ENCODE data around the gene AAMDC.

Gene AAMDC

GRCh38 chr11:77820565-77821348, at the start of gene AAMDC, which contains the start of gene RSF1:
TSS of gene AAMDC (plus strand) at chr11:77821144. CDS start at chr11:77842497, 21,353 bp downstream.
TSS of gene RSF1 (minus strand) at chr11:77820722. CDS start at chr11:77820714, 8 bp downstream.
- DNase-seq (ENCODE audit: low spot score), result peak; percentile 99

- DNase-seq (ENCODE audit: low spot score), result no peak
Measured at GRCh38 chr11:77775936-77776335, 45.0 kb upstream of the AAMDC start.

GRCh38 chr11:77776455-77776854, 44.5 kb upstream of the AAMDC start:
- no peak for DNase-seq (ENCODE audit: low spot score)

DNA sequence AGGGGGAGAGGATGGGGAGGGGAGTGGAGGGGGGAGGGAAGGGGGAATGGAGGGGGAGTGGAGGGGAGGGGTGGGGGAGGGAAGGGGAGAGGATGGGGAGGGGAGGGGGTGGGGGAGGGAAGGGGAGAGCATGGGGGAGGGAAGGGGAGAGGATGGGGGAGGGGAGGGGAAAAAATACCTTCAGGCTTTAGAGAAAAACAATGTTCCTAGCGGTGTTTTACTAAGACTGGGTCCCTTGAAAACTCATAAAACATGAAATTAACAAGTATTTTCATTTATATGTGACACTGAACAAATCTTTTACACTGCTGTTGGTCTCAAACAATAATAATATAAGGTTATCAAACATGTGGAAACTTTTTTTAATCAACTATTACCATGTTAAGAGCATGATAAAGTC, 42.8 kb upstream of the AAMDC start:
- no peak for DNase-seq (ENCODE audit: low spot score)

GRCh38 chr11:77778549-77778948, 42.4 kb upstream of the AAMDC start:
- DNase-seq (ENCODE audit: low spot score), result no peak

DNA sequence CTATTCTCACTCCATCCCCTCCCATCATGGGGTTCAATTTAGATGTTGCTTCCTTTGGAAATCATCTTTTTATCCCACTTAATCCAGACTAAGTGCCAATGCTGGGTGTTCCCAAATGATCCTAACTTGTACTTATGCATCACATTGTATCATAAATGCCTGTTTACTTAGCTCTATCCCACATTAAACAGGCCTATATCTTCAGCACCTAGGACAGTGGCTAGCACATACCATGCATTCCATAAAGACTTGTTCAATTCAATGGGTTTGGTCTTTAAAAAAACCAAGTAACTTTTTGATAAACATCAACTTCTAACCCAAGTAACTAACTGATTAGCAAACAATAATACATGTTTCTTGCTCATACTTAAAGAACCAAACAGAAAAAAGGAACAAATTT, 41.0 kb upstream of the AAMDC start:
- DNase-seq (ENCODE audit: low spot score), result no peak

DNA sequence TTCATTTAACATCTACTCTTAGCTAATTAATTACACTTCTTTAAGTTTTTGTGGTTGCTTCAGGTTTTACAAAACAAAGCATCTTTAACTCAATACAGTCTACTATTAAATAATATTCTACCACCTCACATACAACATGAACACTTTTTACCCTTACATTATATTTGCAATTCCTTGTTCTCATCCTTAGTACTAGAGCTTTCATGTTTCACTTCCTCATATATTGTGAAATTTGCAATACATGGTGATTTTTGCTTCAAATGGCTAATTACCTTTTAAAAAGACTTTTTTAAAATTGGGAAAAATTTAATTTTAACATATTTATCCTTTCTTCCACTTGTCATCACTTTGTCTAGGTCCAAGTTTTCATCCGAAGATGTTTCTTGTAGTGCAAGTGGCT, 37.9 kb upstream of the AAMDC start:
- DNase-seq (ENCODE audit: low spot score), result no peak

DNA sequence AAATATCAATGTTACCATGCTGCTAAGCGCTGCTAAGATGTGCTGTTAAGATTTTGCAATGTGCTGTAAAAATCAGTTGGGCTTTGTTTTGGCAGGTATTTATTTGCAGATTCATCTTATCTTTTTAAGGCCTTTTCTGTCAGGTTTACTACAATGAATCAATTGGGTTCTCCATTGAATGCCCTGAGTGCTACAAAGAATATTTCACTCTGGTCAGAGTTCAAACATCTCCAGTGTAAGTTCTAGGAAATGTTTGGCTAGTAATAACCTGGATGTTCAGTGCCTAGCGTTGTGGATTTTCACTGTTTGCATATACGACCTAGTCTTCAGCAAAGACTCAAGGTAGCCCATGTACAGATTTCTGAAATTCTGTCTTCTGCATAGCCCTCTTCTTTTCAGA, 36.4 kb upstream of the AAMDC start:
- no peak for DNase-seq (ENCODE audit: low spot score)

GRCh38 chr11:77789061-77789730, 31.7 kb upstream of the AAMDC start:
- no peak for DNase-seq (ENCODE audit: low spot score)

DNA sequence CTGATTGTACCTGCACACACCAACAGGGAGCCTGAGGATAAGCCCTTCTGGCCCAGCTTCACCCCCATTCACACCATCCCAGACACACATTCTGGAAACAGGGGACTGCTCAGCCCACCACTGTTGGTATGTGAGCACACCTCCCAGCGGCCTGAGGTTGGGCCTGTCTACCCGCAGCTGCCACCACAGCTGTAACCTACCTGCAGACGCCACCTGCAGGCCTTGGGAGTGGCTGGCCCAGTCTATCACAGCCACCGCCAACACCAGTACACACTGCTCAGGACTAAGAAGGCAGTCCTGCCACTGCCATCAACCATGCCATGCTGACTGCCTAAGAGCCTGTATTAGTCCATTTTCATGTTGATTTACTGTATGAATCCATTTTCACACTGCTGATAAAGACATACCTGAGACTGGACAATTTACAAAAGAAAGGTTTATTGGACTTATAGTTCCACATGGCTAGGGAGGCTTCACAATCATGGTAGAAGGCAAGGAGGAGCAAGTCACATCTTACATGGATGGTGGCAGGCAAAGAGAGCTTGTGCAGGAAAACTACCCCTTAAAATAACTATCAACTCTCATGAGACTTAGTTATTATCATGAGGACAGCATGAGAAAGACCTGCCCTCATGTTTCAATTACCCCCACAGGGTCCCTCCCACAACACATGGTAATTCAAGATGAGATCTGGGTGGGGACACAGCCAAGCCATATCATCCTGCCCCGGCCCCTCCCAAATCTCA, 31.0 kb upstream of the AAMDC start:
- DNase-seq (ENCODE audit: low spot score), result no peak

- no peak for DNase-seq (ENCODE audit: low spot score)
Measured at GRCh38 chr11:77791301-77791700, 29.6 kb upstream of the AAMDC start.

GRCh38 chr11:77793972-77794371, 27.0 kb upstream of the AAMDC start:
- DNase-seq (ENCODE audit: low spot score), result no peak

- DNase-seq (ENCODE audit: low spot score), result no peak
Measured at GRCh38 chr11:77799338-77799737, 21.6 kb upstream of the AAMDC start.

DNA sequence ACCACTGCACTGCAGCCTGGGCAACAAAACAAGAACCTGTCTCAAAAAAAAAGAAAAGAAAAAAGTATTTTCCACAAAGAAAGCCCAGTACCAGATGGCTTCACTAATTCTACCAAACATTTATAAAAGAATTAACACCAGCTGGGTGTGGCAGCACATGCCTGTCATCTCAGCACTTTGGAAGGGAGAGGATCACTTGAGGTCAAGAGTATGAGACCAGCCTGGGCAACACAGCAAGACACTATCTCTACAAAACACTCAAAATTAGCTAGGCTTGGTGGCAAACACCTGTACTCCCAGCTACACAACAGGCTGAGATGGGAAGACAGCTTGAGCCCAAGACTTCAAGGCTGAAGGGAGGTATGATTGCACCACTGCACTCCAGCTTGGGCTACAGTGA, 20.5 kb upstream of the AAMDC start:
- no peak for DNase-seq (ENCODE audit: low spot score)

GRCh38 chr11:77801477-77801876, 19.5 kb upstream of the AAMDC start:
- DNase-seq (ENCODE audit: low spot score), result no peak

GRCh38 chr11:77806415-77806814, 14.5 kb upstream of the AAMDC start:
- DNase-seq (ENCODE audit: low spot score), result no peak

- DNase-seq (ENCODE audit: low spot score), result no peak
Measured at GRCh38 chr11:77806993-77807392, 14.0 kb upstream of the AAMDC start.

GRCh38 chr11:77813256-77813655, 7.7 kb upstream of the AAMDC start:
- DNase-seq (ENCODE audit: low spot score), result no peak

GRCh38 chr11:77814848-77815247, 6.1 kb upstream of the AAMDC start:
- DNase-seq (ENCODE audit: low spot score), result no peak

GRCh38 chr11:77815459-77815858, 5.5 kb upstream of the AAMDC start:
- DNase-seq (ENCODE audit: low spot score), result no peak

DNA sequence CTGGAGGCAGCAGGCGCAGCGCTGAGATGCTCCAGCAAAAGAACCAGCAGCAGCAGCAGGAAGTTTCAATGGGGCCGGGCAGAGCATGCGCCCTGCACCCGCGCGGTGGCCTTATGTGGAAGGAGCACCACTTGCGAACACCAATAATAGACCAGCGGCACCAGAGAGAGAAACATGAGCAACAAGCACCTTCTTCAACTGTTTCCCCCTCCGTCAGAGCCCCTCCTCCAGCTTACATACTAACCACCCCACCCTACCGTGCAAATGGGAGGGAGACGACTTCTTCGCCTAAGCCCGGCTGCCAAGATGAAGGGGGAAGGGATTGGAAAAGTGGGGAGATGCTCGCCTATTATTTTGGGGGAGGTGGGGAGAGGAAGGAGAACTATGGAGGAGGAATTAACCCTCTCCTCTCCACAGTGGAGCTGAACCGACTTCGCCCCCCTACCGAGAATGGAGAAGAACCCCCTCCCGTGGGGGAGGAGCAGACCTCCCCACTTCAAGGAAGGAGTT, 1.5 kb upstream of the AAMDC start:
- DNase-seq (ENCODE audit: low spot score), result peak; percentile 91

DNA sequence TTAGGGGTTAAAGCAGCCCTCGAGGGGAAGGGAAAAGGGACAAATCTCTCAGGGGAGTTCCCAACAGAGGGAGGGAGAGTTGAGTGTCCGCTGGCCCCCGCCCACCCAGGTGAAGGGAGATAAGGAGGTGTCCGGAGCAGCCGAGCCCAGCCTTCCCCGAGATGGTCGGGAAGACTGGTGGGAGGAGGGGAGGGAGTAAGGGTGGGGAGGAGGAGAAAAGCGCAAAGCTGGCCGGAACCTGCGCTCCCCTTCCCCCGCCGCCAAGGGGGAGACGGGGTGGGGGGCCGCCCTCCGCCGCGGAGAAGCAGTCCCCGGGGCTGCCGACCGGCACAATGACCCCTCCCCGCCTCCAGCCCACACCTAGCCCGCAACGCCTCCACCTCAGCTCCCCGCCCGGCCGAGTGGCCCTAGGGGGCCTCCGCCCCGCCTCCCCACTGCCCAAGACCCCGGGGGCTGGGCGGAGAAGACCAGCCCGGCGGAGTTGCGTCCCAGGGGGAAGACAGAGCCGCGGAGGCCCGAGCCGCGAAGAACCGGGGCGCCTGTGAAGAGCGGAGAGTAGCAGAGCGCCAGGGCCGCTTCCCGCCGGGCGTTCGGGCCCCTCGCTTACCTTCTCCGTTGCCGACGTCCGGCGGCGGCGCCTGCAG, 901 bp upstream of the AAMDC start:
- no peak for DNase-seq (ENCODE audit: low spot score)

Measured in putamen (tissue), 1 donor.